GM19239 (cell line): ENCODE data around the gene DNAJC16.
"Not testable (repeated sequence)": the region's sequence is repeated elsewhere in the genome, so short reads cannot be mapped to it uniquely, and the experiment has no call there.

Experiments
- DNase-seq: peaks from one replicate; pipeline ENCODE4 v3.0.0; 2011; ENCODE audit warnings: low spot score; ENCODE audit not compliant: insufficient read length
- FAIRE-seq: peaks from 2 replicates; lab custom pipeline; 2011; peaks lifted over from hg19 to GRCh38; lab: Jason Lieb, UNC

The DNAJC16 gene

DNA sequence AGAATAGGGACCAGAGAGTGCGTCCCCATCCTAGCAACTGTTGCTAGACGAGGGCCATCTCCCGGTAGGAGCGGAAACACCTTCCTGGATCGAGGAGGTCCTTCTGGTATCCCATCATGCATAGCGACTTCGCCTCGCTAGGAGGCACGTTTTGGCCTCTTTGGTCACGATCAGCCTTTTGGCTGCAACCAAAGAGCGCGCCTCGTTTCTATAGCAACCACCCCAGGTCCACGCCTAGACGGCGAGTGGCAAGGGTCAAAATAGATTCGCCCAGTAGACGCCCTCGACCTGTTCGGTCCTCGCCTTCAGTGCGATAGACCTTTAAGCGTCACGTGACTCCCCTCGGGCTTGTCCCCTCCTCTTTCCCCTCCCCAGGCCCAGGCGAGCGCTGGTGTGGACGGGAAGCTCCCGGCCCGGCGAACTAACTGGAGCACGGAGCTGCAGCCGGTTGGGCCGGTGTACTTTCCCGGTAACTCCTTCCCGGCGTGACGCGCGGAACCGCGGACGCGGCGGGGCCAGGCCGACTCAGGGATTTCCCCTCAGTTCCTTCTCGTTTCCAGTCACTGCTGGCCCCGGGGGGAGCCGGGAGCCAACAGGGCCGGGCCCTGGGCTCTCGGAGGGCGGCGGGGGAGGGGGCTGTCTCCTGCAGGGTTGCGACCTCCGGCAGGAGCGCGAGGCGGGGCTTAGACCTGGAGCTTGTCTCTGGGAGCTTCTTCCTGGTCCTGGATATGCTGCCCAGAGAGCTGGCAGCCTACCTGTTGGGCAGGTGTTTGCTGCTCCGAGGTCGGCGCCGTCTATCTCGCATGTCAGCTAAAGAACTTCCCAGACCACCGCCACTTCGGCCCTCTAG lies at the start of gene DNAJC16:
Gene DNAJC16, plus strand, starts transcription at position 359 of the 850 bp plus-strand sequence. CDS start 2,258 bp downstream, outside the sequence.
- peak; percentile 100 for FAIRE-seq
- peak; percentile 82 for DNase-seq

- no peak for DNase-seq
- no peak for FAIRE-seq
These were observed 49.7 kb upstream of the DNAJC16 start for GRCh38 chr1:15476927-15477326.

- DNase-seq (no peak), FAIRE-seq (no peak)
These were observed 48.9 kb upstream of the DNAJC16 start for GRCh38 chr1:15477646-15478212.

DNA sequence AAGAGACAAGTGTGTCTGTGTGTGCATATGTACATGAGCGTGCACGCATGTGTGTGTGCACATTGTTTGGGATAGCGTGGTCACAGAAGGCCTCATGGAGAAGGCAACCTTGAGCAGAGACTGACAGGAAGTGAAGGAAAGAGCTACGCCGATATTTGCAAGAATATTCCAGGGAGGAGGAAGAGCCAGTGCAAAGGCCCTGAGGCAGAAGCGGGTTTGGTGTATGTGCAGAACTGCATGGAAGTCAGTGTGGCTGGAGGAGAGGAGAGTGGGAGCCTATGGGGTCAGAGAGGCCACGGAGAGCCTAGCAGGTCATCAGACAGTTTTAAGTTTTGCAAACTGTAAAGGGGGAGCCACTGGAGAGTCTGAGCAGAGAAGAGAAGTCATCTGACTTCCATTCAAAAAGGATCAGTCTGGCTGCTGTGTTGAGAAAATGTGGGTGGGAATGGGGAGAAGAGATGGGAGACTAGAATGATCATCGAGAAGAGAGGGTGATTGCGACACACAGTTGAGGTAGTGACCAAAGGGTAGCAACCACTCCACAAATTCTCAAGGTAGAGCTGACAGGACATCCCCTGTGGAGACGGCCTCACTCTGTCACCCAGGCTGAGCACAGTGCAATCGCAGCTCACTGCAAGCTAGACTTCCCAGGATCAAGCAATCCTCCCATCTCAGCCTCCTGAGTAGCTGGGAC lies 46.8 kb upstream of the DNAJC16 start:
- no peak for FAIRE-seq
- no peak for DNase-seq

DNA sequence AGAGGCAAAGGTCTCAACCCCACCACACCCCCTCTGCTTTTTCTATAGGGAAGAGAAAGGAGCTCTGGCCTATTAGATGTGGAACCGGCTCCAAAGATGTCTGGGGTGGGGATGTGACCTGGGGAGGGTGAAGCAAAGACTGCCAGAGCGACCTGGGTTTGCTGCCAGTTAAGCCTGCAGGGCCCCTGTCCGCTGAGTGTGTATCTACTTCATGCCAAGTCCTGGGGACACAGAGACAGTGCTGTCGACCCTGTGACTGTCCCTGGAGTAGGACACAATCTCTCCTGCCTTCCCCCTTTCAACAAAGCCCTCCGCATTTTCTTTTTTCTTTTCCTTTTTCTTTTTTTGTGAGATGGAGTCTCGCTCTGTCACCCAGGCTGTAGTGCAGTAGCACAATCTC lies 44.2 kb upstream of the DNAJC16 start:
- not testable (repeated sequence) for DNase-seq, FAIRE-seq

DNA sequence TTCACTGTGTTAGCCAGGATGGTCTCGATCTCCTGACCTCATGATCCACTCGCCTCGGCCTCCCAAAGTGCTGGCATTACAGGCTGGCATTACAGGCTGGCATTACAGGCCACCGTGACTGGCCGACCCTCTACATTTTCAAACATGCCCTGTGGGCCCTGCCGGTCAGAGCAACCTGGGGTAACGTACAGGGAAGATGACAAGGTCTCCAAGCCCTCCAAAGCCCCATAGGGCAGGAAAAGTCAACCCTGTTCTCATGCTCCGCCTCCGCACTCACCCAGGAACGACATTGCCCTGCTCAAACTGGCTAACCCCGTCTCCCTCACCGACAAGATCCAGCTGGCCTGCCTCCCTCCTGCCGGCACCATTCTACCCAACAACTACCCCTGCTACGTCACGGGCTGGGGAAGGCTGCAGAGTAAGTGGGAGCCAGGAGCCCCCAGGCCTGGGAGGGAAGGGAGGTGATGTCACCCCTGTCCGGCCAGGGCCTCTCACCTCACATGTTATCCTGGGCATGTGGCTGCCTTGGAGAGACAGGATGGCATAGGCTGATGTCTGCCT lies 43.6 kb upstream of the DNAJC16 start:
- not testable (repeated sequence) for DNase-seq, FAIRE-seq

GRCh38 chr1:15483971-15484370 lies 42.7 kb upstream of the DNAJC16 start:
- no peak for FAIRE-seq
- no peak for DNase-seq

DNA sequence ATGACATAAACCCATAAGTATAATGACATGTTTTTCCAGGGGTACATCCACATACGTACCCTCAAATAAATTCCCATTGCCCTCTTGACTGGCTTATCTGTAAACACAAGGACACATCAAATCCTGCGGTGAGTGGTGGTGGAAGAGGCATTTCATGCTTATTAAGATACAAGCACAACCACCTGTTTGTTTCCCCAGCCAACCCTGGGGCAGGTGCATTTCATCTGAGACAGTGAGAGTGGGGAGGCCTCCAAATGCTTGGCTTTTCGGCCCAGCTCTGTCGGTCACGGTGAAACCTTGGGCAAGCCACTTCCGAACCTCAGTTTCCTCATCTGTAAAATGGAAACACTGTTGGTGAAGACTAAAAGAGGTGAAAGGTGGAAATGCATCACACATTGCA lies 42.2 kb upstream of the DNAJC16 start:
- not testable (repeated sequence) for DNase-seq

DNA sequence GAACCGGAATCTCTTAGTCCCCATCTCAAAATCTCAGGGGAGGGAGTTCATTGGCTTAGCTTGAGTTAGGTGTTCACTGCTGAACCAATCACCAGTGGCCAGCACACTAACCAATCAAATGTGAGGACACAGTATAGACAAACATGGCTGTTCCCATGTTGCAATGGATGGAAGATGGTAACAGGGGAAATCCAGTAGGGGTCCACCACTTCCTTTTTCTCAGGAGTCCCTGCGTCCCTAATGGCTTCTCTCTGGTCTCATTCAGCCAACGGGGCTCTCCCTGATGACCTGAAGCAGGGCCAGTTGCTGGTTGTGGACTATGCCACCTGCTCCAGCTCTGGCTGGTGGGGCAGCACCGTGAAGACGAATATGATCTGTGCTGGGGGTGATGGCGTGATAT lies 41.0 kb upstream of the DNAJC16 start:
- FAIRE-seq (no peak), DNase-seq (no peak)

More for the DNA sequence above, 42.2 kb upstream of the DNAJC16 start:
- not testable (repeated sequence) for FAIRE-seq

- FAIRE-seq, DNase-seq: not testable (repeated sequence)
These were observed 39.6 kb upstream of the DNAJC16 start for GRCh38 chr1:15486844-15487610.

DNA sequence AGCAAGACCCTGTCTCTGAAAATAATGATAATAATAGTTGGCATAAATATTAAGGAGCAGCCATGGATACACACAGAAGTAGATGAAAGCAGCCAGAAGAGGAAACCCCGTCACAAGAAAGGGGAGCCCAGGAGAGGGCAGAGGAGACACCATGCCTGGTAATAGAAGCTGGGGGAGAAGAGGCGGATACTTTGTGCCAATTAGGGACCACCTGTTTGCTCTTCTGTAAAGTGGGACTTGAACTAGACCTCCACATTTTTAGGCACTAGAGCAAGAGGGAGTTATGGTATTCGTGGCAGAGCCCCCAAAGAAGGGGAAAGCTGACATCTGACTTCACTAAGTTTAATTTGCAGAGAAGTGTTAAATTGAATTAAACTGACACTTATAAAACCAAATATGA lies 38.3 kb upstream of the DNAJC16 start:
- DNase-seq, result no peak
- peak; percentile 60 for FAIRE-seq

DNA sequence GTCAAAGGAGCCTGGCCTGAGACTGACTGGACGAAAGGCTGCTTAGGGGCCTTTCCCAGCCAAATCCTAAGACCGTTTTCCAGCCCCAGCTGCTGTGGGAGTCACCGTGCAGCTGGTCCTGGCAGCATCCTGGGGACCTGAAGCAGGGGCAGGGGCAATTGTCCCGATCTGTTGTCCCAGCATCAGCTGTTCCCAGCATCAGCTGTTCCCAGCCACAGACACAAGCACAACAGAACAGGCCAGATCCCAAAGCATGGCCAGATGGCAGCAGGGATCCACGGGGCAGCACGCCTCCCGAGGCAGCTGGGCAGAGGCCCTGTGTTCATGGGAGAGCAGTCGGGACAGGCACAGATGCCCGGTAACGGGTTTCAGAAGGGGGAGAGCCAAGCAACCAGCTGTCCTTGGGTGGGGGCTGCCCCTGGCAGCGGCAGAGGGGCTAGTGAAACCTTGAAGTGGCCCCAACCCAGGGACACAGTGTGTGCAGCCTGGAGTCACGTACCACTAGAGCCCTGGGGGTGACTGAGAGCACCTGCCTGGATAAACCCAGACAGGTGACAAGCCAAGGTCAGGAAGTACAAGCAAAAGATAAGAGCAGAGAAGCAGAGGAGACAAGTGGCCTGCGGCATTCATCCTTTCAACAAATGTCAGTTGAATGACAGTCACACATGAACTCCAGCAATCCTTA lies 37.5 kb upstream of the DNAJC16 start:
- DNase-seq (no peak), FAIRE-seq (no peak)

- not testable (repeated sequence) for FAIRE-seq, DNase-seq
These were observed 35.6 kb upstream of the DNAJC16 start for GRCh38 chr1:15491010-15491409.

- DNase-seq, result no peak
- FAIRE-seq, result no peak
These were observed 34.1 kb upstream of the DNAJC16 start for GRCh38 chr1:15492596-15492995.

DNA sequence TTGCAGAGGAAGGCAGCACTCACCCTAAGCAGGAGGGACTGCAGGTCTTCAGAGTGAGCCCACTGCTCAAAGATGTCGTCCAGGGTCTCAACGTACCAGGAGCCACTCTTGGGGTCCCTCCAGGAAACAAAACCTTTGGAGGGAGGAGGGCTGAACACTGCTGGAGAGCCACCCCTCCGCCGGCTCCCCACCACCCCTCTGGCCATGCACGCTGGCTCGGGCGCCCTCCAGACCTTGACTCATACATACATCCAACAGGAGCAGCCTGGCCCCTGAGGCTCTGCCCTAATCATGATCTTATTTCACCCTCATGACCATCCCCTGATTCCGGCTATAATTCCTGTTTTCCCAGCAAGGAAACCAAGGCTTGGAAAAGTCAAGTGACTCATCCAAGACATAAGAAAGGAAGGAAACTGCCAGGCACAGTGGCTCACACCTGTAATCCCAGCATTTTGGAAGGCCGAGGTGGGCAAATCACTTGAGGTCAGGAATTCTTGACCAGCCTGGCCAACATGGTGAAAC lies 32.7 kb upstream of the DNAJC16 start:
- FAIRE-seq, result no peak
- no peak for DNase-seq

GRCh38 chr1:15500184-15501178 lies 26.2 kb upstream of the DNAJC16 start:
- DNase-seq (no peak), FAIRE-seq (no peak)

GRCh38 chr1:15501208-15502032 lies 25.2 kb upstream of the DNAJC16 start:
- DNase-seq (peak; percentile 67), FAIRE-seq (peak; percentile 71)
